ENCODE results near the gene SETD3.

SETD3 gene

GRCh38 chr14:99459481-99460100 is 21.1 kb downstream of the SETD3 start:
- DNase-seq (ENCODE audit: low read depth): no peak

- no peak for DNase-seq (ENCODE audit: low read depth)
Observed at GRCh38 chr14:99454246-99454645, 26.4 kb downstream of the SETD3 start.

GRCh38 chr14:99452968-99453367 is 27.7 kb downstream of the SETD3 start:
- DNase-seq (ENCODE audit: low read depth): no peak

- DNase-seq (ENCODE audit: low read depth): no peak
Observed at GRCh38 chr14:99451234-99451633, 29.4 kb downstream of the SETD3 start.

- no peak for DNase-seq (ENCODE audit: low read depth)
Observed at GRCh38 chr14:99450266-99450665, 30.4 kb downstream of the SETD3 start.

GRCh38 chr14:99447739-99448138 is 32.9 kb downstream of the SETD3 start:
- DNase-seq (ENCODE audit: low read depth): no peak

GRCh38 chr14:99445931-99446330 is 34.7 kb downstream of the SETD3 start:
- DNase-seq (ENCODE audit: low read depth): no peak

- no peak for DNase-seq (ENCODE audit: low read depth)
Observed at GRCh38 chr14:99441918-99442317, 38.7 kb downstream of the SETD3 start.

- DNase-seq (ENCODE audit: low read depth): no peak
Observed at GRCh38 chr14:99441157-99441870, 39.3 kb downstream of the SETD3 start.

GRCh38 chr14:99440278-99440677 is 40.4 kb downstream of the SETD3 start:
- no peak for DNase-seq (ENCODE audit: low read depth)

- DNase-seq (ENCODE audit: low read depth): no peak
Observed at GRCh38 chr14:99437706-99438105, 43.0 kb downstream of the SETD3 start.

- DNase-seq (ENCODE audit: low read depth): no peak
Observed at GRCh38 chr14:99436247-99437180, 44.1 kb downstream of the SETD3 start.

GRCh38 chr14:99435327-99435726 is 45.3 kb downstream of the SETD3 start:
- no peak for DNase-seq (ENCODE audit: low read depth)

- no peak for DNase-seq (ENCODE audit: low read depth)
Observed at GRCh38 chr14:99432485-99432884, 48.2 kb downstream of the SETD3 start.

GRCh38 chr14:99431986-99432385 is 48.7 kb downstream of the SETD3 start:
- no peak for DNase-seq (ENCODE audit: low read depth)

GRCh38 chr14:99430491-99430890 is 50.2 kb downstream of the SETD3 start:
- DNase-seq (ENCODE audit: low read depth): no peak

- DNase-seq (ENCODE audit: low read depth): no peak
Observed at GRCh38 chr14:99427632-99428300, 52.9 kb downstream of the SETD3 start.

GRCh38 chr14:99426813-99427346 is 53.8 kb downstream of the SETD3 start:
- no peak for DNase-seq (ENCODE audit: low read depth)

GRCh38 chr14:99426265-99426664 is 54.4 kb downstream of the SETD3 start:
- DNase-seq (ENCODE audit: low read depth): no peak

- no peak for DNase-seq (ENCODE audit: low read depth)
Observed at GRCh38 chr14:99425272-99425681, 55.4 kb downstream of the SETD3 start.

GRCh38 chr14:99424306-99424877 is 56.3 kb downstream of the SETD3 start:
- DNase-seq (ENCODE audit: low read depth): no peak

GRCh38 chr14:99423434-99423833 is 57.2 kb downstream of the SETD3 start:
- DNase-seq (ENCODE audit: low read depth): no peak
